SK-N-SH (cell line): ENCODE results near the gene CHCHD6. TPM values are rescaled to one million over a fixed set of nuclear protein-coding genes. Genes with fewer than 3 reads are reported as not detected.

Source experiments
- CTCF ChIA-PET: fragments of 300-600, 350-600 bp; formaldehyde crosslinking; extraction: SDS; loops from one replicate; lab custom pipeline; 2021; lab: Yijun Ruan, JAX
- POLR2A ChIA-PET: fragments of 350-600 bp; sonication (Branson Sonifier 250); formaldehyde crosslinking; extraction: SDS; loops from one replicate; lab custom pipeline; 2020; ENCODE audit warnings: antibody characterized with exemption, inconsistent platforms; lab: Yijun Ruan, JAX
- DNase-seq: peaks from one replicate; pipeline ENCODE4 v3.0.0; 2012
- H2AFZ ChIP-seq: fragments of 200-600 bp; sonication (generic); 2 replicates; pipeline ENCODE4 v1.8.1; 2016; ENCODE audit warnings: antibody characterized with exemption, mild to moderate bottlenecking, low read depth
- H3F3A ChIP-seq: fragments of 200-600 bp; sonication (generic); replicated peaks from 2 replicates; pipeline ENCODE3; 2016; ENCODE audit warnings: antibody characterized with exemption, mild to moderate bottlenecking; ENCODE audit not compliant: insufficient read depth
- H3K27ac ChIP-seq, 2 experiments: fragments of 200-500 bp in 1 of 2; fragments of 200-600 bp in 1 of 2; sonication (Bioruptor generic) in 1 of 2; sonication (generic), shearing (Covaris generic) in 1 of 2; 2 replicates each; pipeline versions ENCODE4 v1.5.1 to v1.6.1; 2014 to 2016; ENCODE audit warnings: low read depth in 2 of 2, inconsistent platforms in 1 of 2, low read length in 1 of 2, mild to moderate bottlenecking in 1 of 2, mixed read lengths in 1 of 2
- H3K27me3 ChIP-seq: fragments of 200-600 bp; sonication (generic), shearing (Covaris generic); 2 replicates; pipeline ENCODE4 v1.6.1; 2016; ENCODE audit warnings: mixed run types; ENCODE audit not compliant: insufficient read depth
- H3K36me3 ChIP-seq, 2 experiments: fragments of 200-500 bp in 1 of 2; fragments of 200-600 bp in 1 of 2; sonication (Bioruptor generic) in 1 of 2; sonication (generic) in 1 of 2; replicated peaks in 1 of 2; 2 replicates each; pipeline versions ENCODE3 to v1.5.1; 2014 to 2016; ENCODE audit warnings: low read length in 1 of 2, mild to moderate bottlenecking in 1 of 2; ENCODE audit not compliant: insufficient read depth in 2 of 2, control insufficient read depth in 1 of 2
- H3K4me1 ChIP-seq, 2 experiments: fragments of 200-500 bp in 1 of 2; fragments of 200-600 bp in 1 of 2; sonication (Bioruptor generic) in 1 of 2; sonication (generic), shearing (Covaris generic) in 1 of 2; 2 replicates each; pipeline versions ENCODE4 v1.5.1 to v1.6.1; 2014 to 2016; ENCODE audit warnings: low read depth in 1 of 2, low read length in 1 of 2, mixed run types in 1 of 2; ENCODE audit not compliant: insufficient read depth in 2 of 2, control insufficient read depth in 1 of 2
- H3K4me2 ChIP-seq: fragments of 200-600 bp; sonication (generic), shearing (Covaris generic); 2 replicates; pipeline ENCODE4 v1.6.1; 2017; ENCODE audit warnings: mixed run types
- H3K4me3 ChIP-seq, 2 experiments: fragments of 200-500 bp in 1 of 2; fragments of 200-600 bp in 1 of 2; sonication (Bioruptor generic) in 1 of 2; sonication (generic), shearing (Covaris generic) in 1 of 2; 2 replicates each; pipeline versions ENCODE4 v1.5.1 to v1.8.1; 2014 to 2016; ENCODE audit warnings: low read depth in 2 of 2, inconsistent platforms in 1 of 2, low read length in 1 of 2, mild to moderate bottlenecking in 1 of 2, mixed read lengths in 1 of 2, moderate library complexity in 1 of 2
- H3K79me2 ChIP-seq: fragments of 200-600 bp; sonication (generic); 2 replicates; pipeline ENCODE4 v1.8.1; 2017; ENCODE audit warnings: mild to moderate bottlenecking; ENCODE audit not compliant: insufficient read depth
- H3K9ac ChIP-seq: fragments of 200-600 bp; sonication (generic); 2 replicates; pipeline ENCODE4 v1.6.1; 2017; ENCODE audit warnings: mixed run types
- H3K9me2 ChIP-seq: fragments of 200-600 bp; sonication (generic); 2 replicates; pipeline ENCODE4 v1.6.1; 2017; ENCODE audit warnings: mixed run types
- H3K9me3 ChIP-seq: fragments of 200-600 bp; sonication (generic); 2 replicates; pipeline ENCODE4 v1.6.1; 2017; ENCODE audit warnings: mixed run types, mild to moderate bottlenecking, moderate library complexity
- H4K20me1 ChIP-seq: fragments of 200-600 bp; sonication (generic); 2 replicates; pipeline ENCODE4 v1.6.1; 2017; ENCODE audit warnings: mild to moderate bottlenecking, mixed run types; ENCODE audit not compliant: insufficient read depth
- ELF1 ChIP-seq: IDR thresholded peaks from 2 replicates; pipeline ENCODE4 v1.4.0; 2012
- EZH2phosphoT487 ChIP-seq: fragments of 200-600 bp; sonication (generic); IDR thresholded peaks from 2 replicates; pipeline ENCODE4 v1.6.1; 2017; ENCODE audit warnings: low read depth, mixed run types, mild to moderate bottlenecking, antibody characterized with exemption, moderate library complexity, borderline replicate concordance
- FOSL2 ChIP-seq: IDR thresholded peaks from 2 replicates; pipeline ENCODE4 v1.4.0; 2012; ENCODE audit warnings: low read depth, mild to moderate bottlenecking, moderate library complexity, borderline replicate concordance
- FOXM1 ChIP-seq: IDR thresholded peaks from 2 replicates; pipeline ENCODE4 v1.4.0; 2012; ENCODE audit warnings: low read depth, mild to moderate bottlenecking
- GABPA ChIP-seq: IDR thresholded peaks from 2 replicates; pipeline ENCODE4 v1.4.0; 2012; ENCODE audit warnings: low read depth, mild to moderate bottlenecking
- GATA2 ChIP-seq: sonication (generic); formaldehyde crosslinking; IDR thresholded peaks from 2 replicates; pipeline ENCODE4 v1.5.0; 2020; ENCODE audit warnings: mild to moderate bottlenecking, missing genetic modification reagents
- JUND ChIP-seq: IDR thresholded peaks from 2 replicates; pipeline ENCODE4 v1.4.0; 2012
- MEF2A ChIP-seq: IDR thresholded peaks from 2 replicates; pipeline ENCODE4 v1.4.0; 2012; ENCODE audit warnings: low read depth, borderline replicate concordance
- MXI1 ChIP-seq: IDR thresholded peaks from 2 replicates; pipeline ENCODE4 v1.6.1; 2012; ENCODE audit warnings: mild to moderate bottlenecking, low read depth, low read length, improper control_type of control experiment
- NFIC ChIP-seq: IDR thresholded peaks from 2 replicates; pipeline ENCODE4 v1.4.0; 2012; ENCODE audit warnings: borderline replicate concordance
- NRF1 ChIP-seq: IDR thresholded peaks from 2 replicates; pipeline ENCODE4 v1.6.1; 2012; ENCODE audit warnings: low read depth, mild to moderate bottlenecking, low read length
- POLR2AphosphoS5 ChIP-seq: IDR thresholded peaks from 2 replicates; pipeline ENCODE4 v1.6.1; 2012; ENCODE audit warnings: low read depth, low read length
- RAD21 ChIP-seq: IDR thresholded peaks from 2 replicates; pipeline ENCODE4 v1.6.1; 2012; ENCODE audit warnings: mild to moderate bottlenecking, low read length
- RFX5 ChIP-seq: IDR thresholded peaks from 2 replicates; pipeline ENCODE4 v1.6.1; 2012; ENCODE audit warnings: mild to moderate bottlenecking, improper control_type of control experiment, low read length
- SIN3A ChIP-seq: IDR thresholded peaks from 2 replicates; pipeline ENCODE4 v1.6.1; 2012; ENCODE audit warnings: low read depth, mild to moderate bottlenecking, low read length, moderate library complexity, borderline replicate concordance
- SMC3 ChIP-seq: IDR thresholded peaks from 2 replicates; pipeline ENCODE4 v1.6.1; 2012; ENCODE audit warnings: low read depth, low read length, improper control_type of control experiment
- TAF1 ChIP-seq: IDR thresholded peaks from 2 replicates; pipeline ENCODE4 v1.6.1; 2012; ENCODE audit warnings: low read depth, mild to moderate bottlenecking, low read length, moderate library complexity, borderline replicate concordance
- TCF12 ChIP-seq: IDR thresholded peaks from 2 replicates; pipeline ENCODE4 v1.4.0; 2012
- TEAD4 ChIP-seq: IDR thresholded peaks from 2 replicates; pipeline ENCODE4 v1.4.0; 2012; ENCODE audit warnings: mild to moderate bottlenecking, borderline replicate concordance; ENCODE audit not compliant: insufficient read depth
- YY1 ChIP-seq: IDR thresholded peaks from 2 replicates; pipeline ENCODE4 v1.4.0; 2012; ENCODE audit warnings: low read depth, mild to moderate bottlenecking
- WGBS: methylation state at CpG from one replicate; pipeline ENCODE4 v1.1.6; 2017; ENCODE audit warnings: low lambda C conversion rate; 5-methylcytosine and 5-hydroxymethylcytosine counted together
- polyA plus RNA-seq, 3 experiments: library from polyadenylated mRNA; depleted of rRNA; stranded (reverse); fragments of >200 nt; gene quantifications; 2 replicates each; pipeline ENCODE4 v1.2.3, GENCODE V29; 2012
- TF ChIP-seq, protein P1 (sequence below): fragments of 150-350 bp; IDR thresholded peaks from 2 replicates; pipeline ENCODE4 v1.6.1; 2016; ENCODE audit warnings: mild to moderate bottlenecking, low read depth, low read length
- TF ChIP-seq, protein P2 (sequence below): fragments of 150-350 bp; IDR thresholded peaks from 2 replicates; pipeline ENCODE4 v1.6.1; 2017; ENCODE audit warnings: antibody characterized with exemption, low read length, low read depth, borderline replicate concordance
- TF ChIP-seq, protein P3 (sequence below): IDR thresholded peaks from 2 replicates; pipeline ENCODE4 v1.4.0; 2012; ENCODE audit warnings: low read depth, borderline replicate concordance
- TF ChIP-seq, protein P4 (sequence below): IDR thresholded peaks from 2 replicates; pipeline ENCODE4 v1.4.0; 2012; ENCODE audit warnings: low read depth, borderline replicate concordance
- TF ChIP-seq, protein P5 (sequence below): IDR thresholded peaks from 2 replicates; pipeline ENCODE4 v1.6.1; 2012; ENCODE audit warnings: mild to moderate bottlenecking, low read depth, low read length, moderate library complexity

Gene CHCHD6
- polyA plus RNA-seq, 1 of the 3 experiments (the other 2 are of a cell fraction), result 42.5 TPM

DNA sequence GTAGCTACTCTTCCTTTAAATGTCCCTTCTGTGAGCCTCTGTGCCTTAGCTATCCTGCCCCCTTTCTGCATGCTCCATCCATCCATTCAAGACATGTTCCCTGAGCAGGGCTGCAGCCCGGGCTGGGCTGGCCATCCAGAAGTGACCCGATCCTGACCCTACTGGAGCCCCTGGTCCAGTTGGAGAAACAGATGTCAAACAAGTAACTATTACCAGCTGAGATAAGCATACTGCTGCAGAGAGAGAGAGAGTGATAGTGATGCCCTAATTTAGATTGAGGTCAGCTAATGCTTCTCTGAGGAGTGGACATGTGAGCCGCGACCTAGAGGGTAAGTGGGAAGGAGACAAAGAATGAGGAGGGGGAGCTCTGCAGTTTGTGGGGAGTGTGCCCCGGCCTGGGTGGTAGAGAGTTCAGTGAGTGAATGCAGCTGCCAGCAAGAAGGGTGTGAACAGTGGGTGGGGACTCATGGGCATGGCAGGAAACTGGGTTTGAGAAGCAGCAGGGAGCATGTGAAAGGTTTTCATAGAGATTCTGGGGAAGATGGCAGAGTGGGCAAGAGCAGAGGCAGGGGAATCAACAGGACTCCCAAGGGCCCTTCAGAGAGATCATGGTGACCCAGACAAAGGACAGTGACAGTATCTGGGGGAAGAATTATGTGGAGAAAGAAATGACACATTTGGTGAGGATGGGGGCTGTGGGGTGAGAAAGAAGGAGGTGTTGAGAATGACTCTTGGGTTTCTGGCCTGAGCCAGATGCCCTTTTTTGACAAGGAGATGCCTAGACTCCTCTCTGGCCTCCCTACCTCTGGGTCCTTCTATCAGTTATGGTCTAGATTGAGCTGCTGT is 44.9 kb downstream of the CHCHD6 start:
- H3F3A ChIP-seq, result no peaks in the 10 kb centered on the region
- H3K9ac ChIP-seq, result no peak overlapping the region
- H3K27me3 ChIP-seq, result no peaks in the 10 kb centered on the region
- ChIA-PET POLR2A (interaction anchor here (1.1 to 2.0 kb wide), 3 partner anchors 36 to 69 kb away, joined by 3 to 9 read pairs (median 7); no protein-coding TSS in a partner anchor), CTCF (interaction anchor here (0.5 to 18.0 kb wide), 11 partner anchors 9 to 798 kb away, joined by 3 to 172 read pairs (median 8); partner anchors contain the start of genes CHCHD6 and PLXNA1)
- H3K79me2 ChIP-seq, result no peaks in the 10 kb centered on the region
- no peaks in the 10 kb centered on the region for H4K20me1 ChIP-seq
- no peak overlapping the region for H3K4me2 ChIP-seq
- H3K27ac ChIP-seq, result peak overlapping the region in 1 of 2 experiments; percentile 11; a peak in 1 of 4 replicates
- H3K9me3 ChIP-seq, result no peaks in the 10 kb centered on the region
- peaks cover 0 to 77% of the 10 kb centered on the region in 2 experiments; a peak in 1 of 4 replicates for H3K4me1 ChIP-seq
- WGBS, result 89% methylated on average over 5 of the region's 5 CpGs
- no peaks in the 10 kb centered on the region for H3K9me2 ChIP-seq
- no peak overlapping the region for H2AFZ ChIP-seq
- no peak overlapping the region for H3K4me3 ChIP-seq
- peak; percentile 75 for DNase-seq
- H3K36me3 ChIP-seq, result no peaks in the 10 kb centered on the region
- TF ChIP-seq TCF12, result 0 out of 2 replicates have a peak, but pooled peaks have one; percentile 4
- TF ChIP-seq GABPA, result no peak
- TF ChIP-seq MEF2A, result no peak
- TF ChIP-seq SIN3A, result no peak
- peak; percentile 57; the same call in 1 of the 2 replicates for TF ChIP-seq MXI1
- TF ChIP-seq, protein P1, sequence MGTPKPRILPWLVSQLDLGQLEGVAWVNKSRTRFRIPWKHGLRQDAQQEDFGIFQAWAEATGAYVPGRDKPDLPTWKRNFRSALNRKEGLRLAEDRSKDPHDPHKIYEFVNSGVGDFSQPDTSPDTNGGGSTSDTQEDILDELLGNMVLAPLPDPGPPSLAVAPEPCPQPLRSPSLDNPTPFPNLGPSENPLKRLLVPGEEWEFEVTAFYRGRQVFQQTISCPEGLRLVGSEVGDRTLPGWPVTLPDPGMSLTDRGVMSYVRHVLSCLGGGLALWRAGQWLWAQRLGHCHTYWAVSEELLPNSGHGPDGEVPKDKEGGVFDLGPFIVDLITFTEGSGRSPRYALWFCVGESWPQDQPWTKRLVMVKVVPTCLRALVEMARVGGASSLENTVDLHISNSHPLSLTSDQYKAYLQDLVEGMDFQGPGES, result no peak
- no peak for TF ChIP-seq TAF1
- no peak; the same call in 1 of the 2 replicates for TF ChIP-seq RAD21
- no peak for TF ChIP-seq ELF1
- TF ChIP-seq, protein P2, sequence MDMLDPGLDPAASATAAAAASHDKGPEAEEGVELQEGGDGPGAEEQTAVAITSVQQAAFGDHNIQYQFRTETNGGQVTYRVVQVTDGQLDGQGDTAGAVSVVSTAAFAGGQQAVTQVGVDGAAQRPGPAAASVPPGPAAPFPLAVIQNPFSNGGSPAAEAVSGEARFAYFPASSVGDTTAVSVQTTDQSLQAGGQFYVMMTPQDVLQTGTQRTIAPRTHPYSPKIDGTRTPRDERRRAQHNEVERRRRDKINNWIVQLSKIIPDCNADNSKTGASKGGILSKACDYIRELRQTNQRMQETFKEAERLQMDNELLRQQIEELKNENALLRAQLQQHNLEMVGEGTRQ, result no peak
- TF ChIP-seq, protein P3, sequence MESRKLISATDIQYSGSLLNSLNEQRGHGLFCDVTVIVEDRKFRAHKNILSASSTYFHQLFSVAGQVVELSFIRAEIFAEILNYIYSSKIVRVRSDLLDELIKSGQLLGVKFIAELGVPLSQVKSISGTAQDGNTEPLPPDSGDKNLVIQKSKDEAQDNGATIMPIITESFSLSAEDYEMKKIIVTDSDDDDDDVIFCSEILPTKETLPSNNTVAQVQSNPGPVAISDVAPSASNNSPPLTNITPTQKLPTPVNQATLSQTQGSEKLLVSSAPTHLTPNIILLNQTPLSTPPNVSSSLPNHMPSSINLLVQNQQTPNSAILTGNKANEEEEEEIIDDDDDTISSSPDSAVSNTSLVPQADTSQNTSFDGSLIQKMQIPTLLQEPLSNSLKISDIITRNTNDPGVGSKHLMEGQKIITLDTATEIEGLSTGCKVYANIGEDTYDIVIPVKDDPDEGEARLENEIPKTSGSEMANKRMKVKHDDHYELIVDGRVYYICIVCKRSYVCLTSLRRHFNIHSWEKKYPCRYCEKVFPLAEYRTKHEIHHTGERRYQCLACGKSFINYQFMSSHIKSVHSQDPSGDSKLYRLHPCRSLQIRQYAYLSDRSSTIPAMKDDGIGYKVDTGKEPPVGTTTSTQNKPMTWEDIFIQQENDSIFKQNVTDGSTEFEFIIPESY, result no peak
- TF ChIP-seq, protein P4, sequence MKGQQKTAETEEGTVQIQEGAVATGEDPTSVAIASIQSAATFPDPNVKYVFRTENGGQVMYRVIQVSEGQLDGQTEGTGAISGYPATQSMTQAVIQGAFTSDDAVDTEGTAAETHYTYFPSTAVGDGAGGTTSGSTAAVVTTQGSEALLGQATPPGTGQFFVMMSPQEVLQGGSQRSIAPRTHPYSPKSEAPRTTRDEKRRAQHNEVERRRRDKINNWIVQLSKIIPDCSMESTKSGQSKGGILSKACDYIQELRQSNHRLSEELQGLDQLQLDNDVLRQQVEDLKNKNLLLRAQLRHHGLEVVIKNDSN, result no peak
- no peak for TF ChIP-seq NRF1
- no peak for TF ChIP-seq POLR2AphosphoS5
- TF ChIP-seq FOXM1, result no peak
- TF ChIP-seq SMC3, result no peak
- no peak for TF ChIP-seq NFIC
- no peak for TF ChIP-seq FOSL2
- TF ChIP-seq, protein P5, sequence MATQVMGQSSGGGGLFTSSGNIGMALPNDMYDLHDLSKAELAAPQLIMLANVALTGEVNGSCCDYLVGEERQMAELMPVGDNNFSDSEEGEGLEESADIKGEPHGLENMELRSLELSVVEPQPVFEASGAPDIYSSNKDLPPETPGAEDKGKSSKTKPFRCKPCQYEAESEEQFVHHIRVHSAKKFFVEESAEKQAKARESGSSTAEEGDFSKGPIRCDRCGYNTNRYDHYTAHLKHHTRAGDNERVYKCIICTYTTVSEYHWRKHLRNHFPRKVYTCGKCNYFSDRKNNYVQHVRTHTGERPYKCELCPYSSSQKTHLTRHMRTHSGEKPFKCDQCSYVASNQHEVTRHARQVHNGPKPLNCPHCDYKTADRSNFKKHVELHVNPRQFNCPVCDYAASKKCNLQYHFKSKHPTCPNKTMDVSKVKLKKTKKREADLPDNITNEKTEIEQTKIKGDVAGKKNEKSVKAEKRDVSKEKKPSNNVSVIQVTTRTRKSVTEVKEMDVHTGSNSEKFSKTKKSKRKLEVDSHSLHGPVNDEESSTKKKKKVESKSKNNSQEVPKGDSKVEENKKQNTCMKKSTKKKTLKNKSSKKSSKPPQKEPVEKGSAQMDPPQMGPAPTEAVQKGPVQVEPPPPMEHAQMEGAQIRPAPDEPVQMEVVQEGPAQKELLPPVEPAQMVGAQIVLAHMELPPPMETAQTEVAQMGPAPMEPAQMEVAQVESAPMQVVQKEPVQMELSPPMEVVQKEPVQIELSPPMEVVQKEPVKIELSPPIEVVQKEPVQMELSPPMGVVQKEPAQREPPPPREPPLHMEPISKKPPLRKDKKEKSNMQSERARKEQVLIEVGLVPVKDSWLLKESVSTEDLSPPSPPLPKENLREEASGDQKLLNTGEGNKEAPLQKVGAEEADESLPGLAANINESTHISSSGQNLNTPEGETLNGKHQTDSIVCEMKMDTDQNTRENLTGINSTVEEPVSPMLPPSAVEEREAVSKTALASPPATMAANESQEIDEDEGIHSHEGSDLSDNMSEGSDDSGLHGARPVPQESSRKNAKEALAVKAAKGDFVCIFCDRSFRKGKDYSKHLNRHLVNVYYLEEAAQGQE, result no peak
- TF ChIP-seq JUND, result no peak
- TF ChIP-seq YY1, result no peak
- peak; percentile 92 for TF ChIP-seq GATA2 (CRISPR knock-in tag)
- TF ChIP-seq TEAD4, result no peak
- no peak for TF ChIP-seq EZH2phosphoT487
- TF ChIP-seq RFX5, result no peak
